Ecto neural progenitor cell (in vitro differentiated cells): ENCODE measurements around the gene PLEKHB2.
"Not testable (repeated sequence)": the region's sequence is repeated elsewhere in the genome, so short reads cannot be mapped to it uniquely, and the experiment has no call there.

Experiments used
- DNase-seq: peaks from one replicate; pipeline ENCODE4 v3.0.0-alpha.2; 2018; ENCODE audit warnings: low spot score

PLEKHB2 gene

DNA sequence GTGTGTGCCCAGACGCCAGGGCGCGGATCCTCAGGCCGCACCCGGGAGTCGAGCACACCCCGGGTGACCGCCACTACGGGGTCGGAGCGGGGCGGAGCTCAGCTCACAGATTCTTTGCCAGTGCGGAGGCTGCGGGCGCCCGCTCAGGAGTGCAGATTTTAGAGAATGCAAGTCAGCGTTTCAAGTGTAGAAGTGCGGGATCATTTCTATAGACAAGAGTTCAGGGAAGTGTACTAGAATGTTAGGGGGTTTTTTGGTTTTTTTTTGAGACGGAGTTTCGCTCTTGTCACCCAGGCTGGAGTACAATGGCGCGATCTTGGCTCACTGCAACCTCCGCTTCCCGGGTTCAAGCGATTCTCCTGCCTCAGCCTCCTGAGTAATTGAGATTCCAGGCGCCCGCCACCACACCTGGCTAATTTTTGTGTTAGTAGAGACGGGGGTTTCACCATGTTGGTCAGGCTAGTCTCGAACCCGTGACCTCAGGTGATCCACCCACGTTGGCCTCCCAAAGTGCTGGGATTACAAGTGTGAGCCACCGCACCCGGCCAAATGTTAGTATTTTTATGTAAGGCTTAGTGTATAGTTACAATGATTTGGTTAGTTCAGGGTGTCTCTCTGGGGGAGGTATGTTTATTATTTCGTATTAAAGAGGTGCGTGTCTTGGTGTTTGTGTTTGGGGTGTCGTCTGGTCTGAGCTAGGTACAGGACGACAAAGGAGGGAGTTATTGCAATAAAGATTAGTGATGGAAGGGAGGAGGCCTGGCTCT lies 11.3 kb upstream of the PLEKHB2 start:
- DNase-seq: no peak

DNA sequence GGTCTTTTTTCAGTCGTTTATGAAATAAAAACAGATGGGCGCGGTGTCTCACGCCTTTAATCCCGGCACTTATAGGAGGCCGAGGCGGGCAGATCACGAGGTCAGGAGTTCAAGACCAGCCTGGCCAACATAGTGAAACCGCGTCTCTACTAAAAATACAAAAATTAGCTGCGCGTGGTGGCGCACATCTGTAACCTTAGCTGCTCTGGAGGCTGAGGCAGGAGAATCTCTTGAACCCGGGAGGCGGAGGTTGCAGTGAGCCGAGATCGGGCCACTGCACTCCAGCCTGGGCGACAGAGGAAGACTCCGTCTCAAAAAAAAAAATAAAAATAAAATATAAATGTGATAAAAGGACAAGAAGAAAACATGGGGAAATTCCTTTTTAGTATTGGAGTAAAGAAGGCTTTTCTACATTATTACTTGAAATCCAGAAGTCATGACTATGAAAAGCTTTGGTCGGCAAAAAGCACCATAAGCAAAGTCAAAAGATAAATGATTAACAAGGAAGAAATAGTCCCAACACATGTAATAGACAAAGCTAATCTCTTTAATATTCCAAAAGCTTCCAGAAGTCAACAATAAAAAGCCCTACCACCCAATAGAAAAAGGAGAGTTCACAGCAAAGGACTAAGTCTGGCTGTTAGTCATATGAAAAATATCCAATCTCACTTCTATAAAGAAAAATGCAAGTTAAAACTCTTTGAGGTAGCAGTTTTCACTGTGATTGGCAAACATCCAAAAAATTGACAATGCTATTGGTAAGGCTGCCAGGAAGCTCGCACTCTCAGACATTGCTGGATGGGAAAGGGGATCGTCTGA lies 10.5 kb upstream of the PLEKHB2 start:
- DNase-seq: no peak

DNA sequence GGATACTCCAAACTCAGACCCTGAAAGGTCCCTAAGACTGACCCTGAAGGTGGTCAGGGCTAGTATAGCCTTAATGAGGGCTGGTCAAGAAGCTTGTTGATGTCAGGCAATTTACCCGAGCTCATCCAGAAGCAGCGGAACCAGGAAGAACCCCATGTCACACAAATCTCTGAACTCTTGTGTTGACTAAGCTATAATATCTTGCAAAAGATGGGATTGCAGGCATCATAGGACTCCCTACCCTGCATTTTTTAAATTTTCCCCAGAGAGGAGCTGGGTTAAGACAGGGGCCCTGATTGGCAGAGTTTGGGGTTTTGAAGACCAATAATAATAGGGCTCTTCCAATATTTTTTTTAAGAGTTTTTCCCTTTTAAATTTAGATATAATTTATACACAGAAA lies 2.0 kb upstream of the PLEKHB2 start:
- no peak for DNase-seq

DNA sequence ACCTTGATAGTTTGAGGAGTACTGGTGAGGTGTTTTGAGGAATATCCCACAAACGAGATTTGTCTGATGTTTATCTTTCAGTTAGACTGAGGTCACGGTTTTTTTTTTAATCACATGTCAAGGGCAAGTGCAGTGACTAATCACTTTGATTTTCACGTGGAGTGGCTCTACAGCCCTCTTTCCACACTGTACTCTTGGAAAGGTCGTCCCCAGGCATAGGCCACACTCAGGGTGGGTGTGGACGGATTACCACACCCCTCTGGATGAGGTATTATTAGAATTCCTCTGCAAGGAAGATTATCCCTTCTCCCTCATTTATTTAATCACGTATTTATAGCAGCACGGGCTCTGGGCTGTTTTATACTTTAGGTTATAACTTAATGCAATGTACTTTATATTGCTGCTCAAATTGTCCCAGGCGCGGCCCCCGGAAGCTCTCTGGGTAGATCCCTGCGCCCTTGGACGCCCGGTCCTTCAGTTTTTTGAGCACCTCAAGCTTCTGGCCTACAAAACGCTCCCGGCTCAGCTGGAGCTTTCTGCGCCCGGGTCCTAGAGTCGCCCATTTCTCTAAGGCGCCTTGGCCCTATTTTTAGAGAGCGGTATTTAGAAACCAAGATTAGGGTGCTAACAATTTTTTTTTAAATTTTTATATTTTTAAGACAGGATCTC lies 515 bp upstream of the PLEKHB2 start:
- no peak for DNase-seq

- DNase-seq: peak; percentile 46
Observed at GRCh38 chr2:131105950-131106801, 1.0 kb downstream of the PLEKHB2 start.

DNA sequence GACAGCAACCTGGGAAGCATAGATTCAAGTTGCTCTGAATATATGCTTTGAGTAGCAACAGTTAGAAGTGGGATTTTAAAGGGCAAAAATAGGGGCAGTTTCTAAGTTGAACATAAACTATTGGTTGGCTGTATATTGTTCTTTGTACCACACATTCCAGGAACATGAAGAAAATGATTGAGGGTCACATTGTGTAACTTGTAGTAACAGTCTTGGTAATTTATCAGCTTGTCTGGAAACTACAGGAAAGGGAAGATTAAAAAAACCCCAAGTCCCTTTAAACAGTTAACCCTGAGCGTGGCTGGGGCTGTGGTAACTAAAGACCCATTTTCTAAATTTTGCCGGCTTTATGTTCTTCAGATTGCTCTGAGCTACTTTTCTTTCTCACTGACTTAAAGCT lies 7.4 kb downstream of the PLEKHB2 start:
- no peak for DNase-seq

DNA sequence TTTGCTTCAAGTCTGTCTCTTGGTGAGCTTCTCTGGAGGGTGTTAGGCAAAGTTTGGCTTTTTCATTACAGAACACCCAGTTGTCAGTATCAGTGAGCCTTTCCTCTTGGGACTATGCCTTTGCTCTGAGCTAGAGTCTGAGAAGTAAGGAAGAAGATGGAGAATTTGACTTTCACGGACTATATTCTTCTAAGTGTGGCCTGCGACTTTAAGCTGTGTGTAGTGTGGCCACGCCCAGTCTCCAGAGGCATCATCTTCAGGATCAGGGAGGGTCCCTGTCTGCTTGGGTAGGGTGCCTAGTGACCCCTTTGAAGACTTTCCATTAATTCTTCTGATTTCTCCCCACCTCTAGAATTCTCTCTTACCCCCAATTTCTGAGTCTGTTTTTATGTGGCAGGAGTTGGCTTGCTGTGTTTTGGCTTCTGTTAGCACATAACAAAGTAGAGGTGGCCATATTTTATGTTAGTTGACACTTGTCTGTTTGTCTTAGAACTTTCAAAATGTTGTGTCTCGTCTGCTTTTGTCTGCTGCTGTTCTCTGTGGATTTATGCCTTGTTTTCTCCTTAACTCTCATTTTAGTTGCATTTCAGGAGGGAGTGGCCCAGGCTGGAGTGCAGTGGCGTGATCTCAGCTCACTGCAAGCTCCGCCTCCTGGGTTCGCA lies 8.6 kb downstream of the PLEKHB2 start:
- no peak for DNase-seq

- not testable (repeated sequence) for DNase-seq
Observed at GRCh38 chr2:131114950-131115349, 9.8 kb downstream of the PLEKHB2 start.

GRCh38 chr2:131115752-131116151 lies 10.6 kb downstream of the PLEKHB2 start:
- DNase-seq: no peak

- no peak for DNase-seq
Observed at GRCh38 chr2:131120815-131121317, 15.7 kb downstream of the PLEKHB2 start.

DNA sequence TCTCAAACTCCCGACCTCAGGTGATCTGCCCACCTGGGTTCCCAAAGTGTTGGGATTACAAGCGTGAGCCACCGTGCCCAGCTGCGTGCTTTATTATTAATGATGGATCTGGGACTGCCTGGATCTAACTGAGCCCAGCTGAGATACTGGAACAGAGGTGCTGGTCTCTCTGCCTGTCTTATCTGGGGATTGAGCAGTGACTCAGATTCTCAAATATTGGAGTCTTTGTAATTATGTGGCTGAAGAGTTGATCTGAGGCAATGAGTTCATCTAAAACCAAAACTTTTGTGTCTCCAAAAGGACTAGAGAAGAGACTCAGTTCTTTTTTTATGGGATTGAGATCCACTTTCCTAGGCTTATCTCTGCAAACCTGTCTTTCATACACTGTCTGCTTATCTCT lies 16.3 kb downstream of the PLEKHB2 start:
- no peak for DNase-seq

- no peak for DNase-seq
Observed at GRCh38 chr2:131122496-131122895, 17.4 kb downstream of the PLEKHB2 start.

DNA sequence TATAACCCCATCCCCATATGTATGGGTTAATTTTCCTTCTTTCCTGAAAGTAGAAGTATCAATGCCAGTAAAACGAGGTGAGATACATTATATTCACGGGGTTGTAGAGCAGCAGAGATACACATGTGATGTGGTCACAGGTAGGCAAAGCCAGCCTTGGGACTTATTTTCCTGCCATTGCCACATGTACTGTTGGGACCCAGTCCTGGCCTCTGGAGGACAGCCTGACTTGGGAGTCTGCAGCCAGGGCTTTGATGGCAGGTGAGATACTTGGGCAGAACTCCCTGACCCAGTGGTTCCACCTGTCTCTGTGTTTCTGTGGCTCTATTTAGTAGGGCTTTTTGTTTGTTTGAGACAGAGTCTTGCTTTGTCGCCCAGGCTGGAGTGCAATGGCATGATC lies 18.1 kb downstream of the PLEKHB2 start:
- DNase-seq: no peak

- DNase-seq: no peak
Observed at GRCh38 chr2:131125195-131125757, 20.1 kb downstream of the PLEKHB2 start.

DNA sequence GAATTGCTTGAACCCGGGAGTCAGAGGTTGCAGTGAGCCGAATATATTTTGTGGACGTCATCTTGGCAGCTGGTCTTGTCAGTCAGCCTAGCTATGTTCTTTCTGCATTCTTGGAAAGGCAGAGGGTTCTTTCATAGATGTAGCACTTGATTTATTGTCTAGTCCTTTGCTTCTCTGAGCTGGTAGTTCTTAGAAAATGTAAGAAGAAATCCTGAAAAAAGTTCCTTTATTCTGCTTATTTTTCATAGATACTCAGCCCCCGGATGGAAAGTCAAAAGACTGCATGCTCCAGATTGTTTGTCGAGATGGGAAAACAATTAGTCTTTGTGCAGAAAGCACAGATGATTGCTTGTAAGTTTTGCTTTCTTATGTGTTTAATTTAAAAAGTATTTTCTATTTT lies 21.3 kb downstream of the PLEKHB2 start:
- no peak for DNase-seq

- DNase-seq: no peak
Observed at GRCh38 chr2:131127076-131127475, 21.9 kb downstream of the PLEKHB2 start.

DNA sequence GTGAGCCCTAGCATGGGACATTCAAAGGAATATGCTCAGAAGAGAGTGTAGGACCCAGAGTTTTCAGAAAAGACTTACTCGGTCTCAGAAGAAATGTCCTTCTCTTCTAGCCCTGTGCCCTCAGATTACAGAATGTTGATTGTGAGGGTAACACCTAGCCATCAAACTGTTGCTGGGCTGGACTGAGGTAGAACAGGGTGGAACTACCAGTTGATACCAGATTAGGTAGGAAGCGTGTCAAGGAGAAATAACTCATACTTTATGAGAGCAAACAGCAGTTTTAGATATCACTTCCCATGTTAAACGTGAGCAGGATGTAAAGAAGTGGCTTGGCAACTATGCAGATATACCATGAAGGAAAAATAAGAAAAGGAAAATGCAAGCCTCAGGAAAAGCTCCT lies 22.8 kb downstream of the PLEKHB2 start:
- DNase-seq: no peak

DNA sequence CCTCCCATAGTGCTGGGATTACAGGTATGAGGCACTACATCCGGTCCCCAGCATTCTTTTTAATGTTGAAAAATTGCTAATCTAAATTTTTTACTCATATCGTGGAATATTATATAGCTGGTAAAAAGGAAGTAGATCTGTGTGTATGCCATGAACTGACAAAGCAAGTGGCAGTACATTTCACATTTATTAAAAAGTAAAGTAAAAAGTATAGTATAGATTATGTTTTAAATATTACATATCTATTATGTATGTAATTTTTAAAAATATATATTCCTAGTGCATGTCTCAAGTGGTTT lies 25.1 kb downstream of the PLEKHB2 start:
- no peak for DNase-seq

DNA sequence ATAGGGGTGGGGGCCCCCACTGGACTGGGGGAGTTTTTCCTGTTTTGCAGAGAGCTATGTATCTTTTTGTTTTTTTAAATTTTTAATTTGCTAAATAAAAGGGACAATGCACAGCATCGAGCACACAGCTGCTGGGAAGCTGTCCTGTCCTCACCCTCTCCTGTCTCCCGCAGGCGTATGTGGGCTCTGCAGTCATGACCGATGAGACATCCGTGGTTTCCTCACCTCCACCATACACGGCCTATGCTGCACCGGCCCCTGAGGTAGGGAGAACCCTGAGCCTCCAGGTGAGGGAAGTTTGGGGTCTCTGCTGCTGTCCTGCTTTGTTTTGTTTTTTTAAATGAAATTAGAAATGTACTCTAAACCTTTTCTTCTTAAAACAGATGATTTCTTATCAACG lies 27.6 kb downstream of the PLEKHB2 start:
- DNase-seq: no peak

DNA sequence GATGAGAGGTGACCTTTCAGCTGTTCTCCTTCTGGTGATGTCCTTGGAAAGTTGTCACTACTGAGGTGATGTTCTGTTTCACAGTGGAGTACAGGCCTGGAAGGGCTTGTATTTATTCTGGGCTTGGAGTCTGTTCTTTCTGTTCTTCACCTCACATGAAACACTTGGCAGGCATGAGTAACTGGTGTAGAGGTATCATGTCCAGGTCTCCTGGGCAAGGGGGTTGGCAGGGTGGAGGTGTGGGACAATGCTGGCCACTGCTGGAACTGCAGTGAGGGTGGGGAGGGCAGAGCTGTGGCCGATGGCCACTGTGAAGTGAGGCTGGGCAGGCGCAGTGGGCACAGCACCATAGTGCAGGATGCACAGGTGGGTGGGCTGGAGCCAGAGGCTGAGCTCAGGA lies 35.4 kb downstream of the PLEKHB2 start:
- no peak for DNase-seq

DNA sequence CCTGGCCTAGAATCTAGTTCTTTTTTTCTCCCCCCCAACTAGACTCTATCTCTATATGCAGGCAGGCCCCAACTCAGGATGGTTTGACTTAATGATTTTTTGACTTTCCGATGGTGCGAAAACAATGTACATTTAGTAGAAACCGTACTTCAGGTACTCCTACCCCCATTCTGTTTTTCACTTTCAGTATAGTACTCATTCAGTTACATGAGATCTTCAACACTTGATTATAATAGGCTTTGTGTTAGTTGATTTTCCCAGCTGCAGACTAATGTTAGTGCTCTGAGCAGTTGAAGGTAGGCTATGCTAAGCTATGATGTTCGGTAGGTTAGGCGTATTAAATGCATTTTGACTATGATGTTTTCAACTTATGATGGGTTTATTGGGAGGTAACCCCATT lies 37.7 kb downstream of the PLEKHB2 start:
- no peak for DNase-seq
